Neural progenitor cell (in vitro differentiated cells): ENCODE measurements around the gene SCAPER.

Experiments
- CTCF ChIP-seq: fragments of 200-600 bp; sonication (generic); IDR thresholded peaks from 2 replicates; pipeline ENCODE4 v1.5.1; 2017; ENCODE audit warnings: antibody characterized with exemption, mild to moderate bottlenecking
- EZH2phosphoT487 ChIP-seq: fragments of 200-600 bp; sonication (generic); IDR thresholded peaks from 2 replicates; pipeline ENCODE4 v1.6.1; 2017; ENCODE audit warnings: antibody characterized with exemption

GRCh38 chr15:76325704-76326103, 579.4 kb downstream of the SCAPER start:
- no peak for TF ChIP-seq EZH2phosphoT487
- TF ChIP-seq CTCF: no peak
